ENCODE measurements around the gene AOAH.
A peak's percentile ranks its signal among the peaks of the same experiment; 100 is the strongest.

The AOAH gene

DNA sequence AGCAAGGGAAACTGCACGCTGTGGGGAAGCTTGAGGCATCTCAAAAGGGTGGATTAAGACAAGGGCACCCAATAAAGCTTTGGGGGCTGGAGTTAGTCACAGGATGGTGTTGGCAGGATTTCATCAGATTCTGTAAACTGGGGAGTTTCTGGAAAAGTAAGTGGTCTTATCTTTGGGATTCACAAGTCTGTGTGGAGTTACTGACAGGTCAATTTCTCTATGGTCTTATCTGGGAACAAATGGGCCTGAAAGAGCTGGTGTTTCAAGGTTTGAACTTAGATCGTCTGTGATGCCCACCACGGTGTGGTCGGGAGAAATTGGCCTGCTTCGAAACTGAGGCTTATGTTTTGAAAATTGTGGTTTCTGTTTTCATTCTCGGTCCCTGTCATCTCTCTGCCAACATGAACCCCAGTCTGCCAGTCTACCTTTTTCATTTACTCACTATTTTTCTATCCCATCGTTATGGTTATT, 23.8 kb upstream of the AOAH start:
- no peak overlapping the region for H3K27ac Mint-ChIP-seq
- no peaks in the 10 kb centered on the region for H3K36me3 Mint-ChIP-seq
- H3K4me1 Mint-ChIP-seq: peaks cover 2% of the 10 kb centered on the region
- H3K4me3 Mint-ChIP-seq: no peak overlapping the region
- ATAC-seq (ENCODE audit: low read depth) (no peak), DNase-seq (ENCODE audit: low spot score in 2 of 2) (no peak)
- H3K27me3 Mint-ChIP-seq: no peaks in the 10 kb centered on the region
- no peaks in the 10 kb centered on the region for H3K9me3 Mint-ChIP-seq

DNA sequence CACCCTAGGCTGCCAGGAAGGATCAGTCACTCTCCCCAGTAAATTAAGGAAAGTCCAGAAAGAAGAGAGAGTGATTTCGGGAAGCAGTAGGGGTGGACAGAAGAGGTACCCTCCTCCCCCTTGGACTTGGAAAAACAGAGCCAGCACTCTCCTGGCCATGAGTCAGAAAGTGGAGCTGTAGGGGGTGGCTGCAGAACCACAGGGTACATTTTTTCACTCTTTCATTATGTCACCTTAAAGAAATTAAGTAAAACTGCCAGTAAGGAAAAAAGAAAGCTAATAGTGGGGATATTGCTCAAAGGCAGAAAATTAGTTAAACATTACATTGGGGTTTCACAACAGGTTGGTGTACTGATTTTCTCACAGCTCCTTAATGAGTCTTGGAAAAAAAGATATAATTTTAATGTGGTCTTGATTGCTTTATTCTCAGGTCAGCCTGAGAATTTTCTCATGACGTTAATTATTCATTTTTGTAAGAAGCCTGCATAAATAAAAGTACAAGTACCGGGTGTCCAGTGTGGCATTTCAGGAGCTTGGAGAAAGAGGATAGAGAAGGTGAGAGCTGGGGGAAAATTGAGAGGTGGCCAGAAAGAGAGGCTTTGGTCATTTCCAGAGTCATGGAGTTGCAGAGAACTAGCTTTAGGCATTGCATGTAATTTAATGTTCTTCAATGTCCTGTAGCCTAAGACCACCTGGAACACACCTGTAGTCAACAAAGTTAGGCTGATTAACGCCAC, 23.2 kb upstream of the AOAH start:
- H3K36me3 Mint-ChIP-seq: no peaks in the 10 kb centered on the region
- H3K4me1 Mint-ChIP-seq: peaks cover 7% of the 10 kb centered on the region
- no peaks in the 10 kb centered on the region for H3K27me3 Mint-ChIP-seq
- DNase-seq (ENCODE audit: low spot score in 2 of 2) (no peak), ATAC-seq (ENCODE audit: low read depth) (no peak)
- no peak overlapping the region for H3K4me3 Mint-ChIP-seq
- H3K27ac Mint-ChIP-seq: no peak overlapping the region
- no peaks in the 10 kb centered on the region for H3K9me3 Mint-ChIP-seq

DNA sequence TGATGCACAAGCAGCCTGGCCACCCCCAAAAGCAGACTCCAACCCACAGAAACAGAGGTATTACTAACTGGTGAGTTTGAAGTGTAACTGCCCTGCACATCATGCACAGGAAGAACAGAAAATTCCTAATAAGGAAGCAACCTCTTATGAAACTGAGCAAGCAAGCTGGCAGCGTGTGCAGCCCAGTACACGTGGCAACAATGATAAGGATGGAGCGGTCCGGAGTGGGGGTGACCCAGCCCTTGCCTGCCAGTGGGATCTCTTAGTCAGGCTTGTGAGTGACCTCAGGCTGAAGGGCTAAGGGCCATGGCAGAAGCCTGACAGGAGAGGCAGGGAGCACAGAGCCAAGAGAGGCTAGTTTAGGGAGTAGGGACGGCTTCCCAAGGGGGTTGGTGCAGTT, 22.1 kb upstream of the AOAH start:
- Mint-ChIP-seq H3K36me3 (no peaks in the 10 kb centered on the region), H3K27me3 (no peaks in the 10 kb centered on the region), H3K9me3 (no peaks in the 10 kb centered on the region), H3K4me3 (no peak overlapping the region), H3K27ac (no peak overlapping the region), H3K4me1 (peaks cover 7% of the 10 kb centered on the region)
- no peak for ATAC-seq (ENCODE audit: low read depth)
- no peak for DNase-seq (ENCODE audit: low spot score in 2 of 2)

DNA sequence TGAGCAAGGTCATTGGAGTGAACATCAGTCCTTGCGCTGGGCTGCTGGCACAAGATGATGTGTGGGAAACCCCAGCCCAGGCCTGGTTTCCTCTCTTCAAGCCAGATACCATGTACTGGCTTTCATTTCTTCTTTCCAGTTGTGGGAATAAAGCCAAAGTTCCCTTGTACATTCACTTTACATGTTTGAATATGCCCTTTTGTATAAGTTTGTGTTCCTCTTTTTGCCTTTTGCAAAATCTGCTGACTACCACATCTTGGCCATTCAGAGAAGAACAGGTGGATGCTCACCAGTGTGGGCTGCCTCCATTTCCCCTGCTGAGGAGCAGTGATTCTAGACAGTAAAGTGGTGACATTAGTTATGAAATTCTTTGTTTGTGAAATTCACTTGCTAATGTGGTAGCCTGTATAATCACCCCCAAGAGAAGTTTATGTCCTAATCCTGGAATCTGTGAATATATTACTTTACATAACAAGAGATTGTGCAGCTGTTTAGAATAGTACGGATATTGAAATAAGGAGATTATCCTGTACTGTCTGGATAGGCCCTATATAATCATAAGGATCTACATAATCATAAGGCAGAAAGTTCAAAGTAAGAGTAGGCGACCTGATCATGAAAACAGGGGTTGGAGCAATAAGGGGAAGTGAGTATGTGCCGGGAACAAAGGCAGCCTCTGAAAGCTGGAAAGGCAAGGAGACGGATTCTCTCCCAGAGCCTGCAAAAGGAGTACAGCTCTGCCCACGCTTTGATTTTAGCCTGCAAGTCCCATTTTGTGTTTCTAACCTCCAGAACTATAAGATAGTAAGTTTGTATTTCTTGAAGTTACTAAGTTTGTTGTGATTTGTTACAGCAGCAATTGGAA, 18.8 kb upstream of the AOAH start:
- Mint-ChIP-seq H3K27ac (peak overlapping the region; percentile 60), H3K9me3 (no peaks in the 10 kb centered on the region)
- ATAC-seq (ENCODE audit: low read depth): peak; percentile 76

DNA sequence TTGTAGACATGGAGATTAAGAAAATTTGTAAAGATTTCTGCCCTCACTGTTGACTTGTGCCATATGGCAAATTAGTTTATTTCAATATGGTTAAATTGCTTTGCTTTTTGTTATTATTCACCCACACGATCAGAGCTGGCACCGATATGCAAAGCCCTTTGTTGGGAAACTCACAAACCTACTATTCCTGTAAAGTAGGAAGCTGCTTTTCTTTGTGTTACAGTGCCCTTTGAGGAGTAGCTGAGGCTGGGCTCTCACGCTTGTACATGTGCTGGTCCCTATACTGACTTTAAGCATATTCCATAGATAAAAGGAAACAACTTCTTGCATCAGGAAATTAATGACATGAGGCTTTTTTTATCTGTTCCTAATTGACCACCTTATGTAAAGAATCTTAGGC, 17.6 kb upstream of the AOAH start:
- no peak for ATAC-seq (ENCODE audit: low read depth)
- Mint-ChIP-seq H3K9me3 (no peaks in the 10 kb centered on the region), H3K36me3 (no peaks in the 10 kb centered on the region), H3K4me1 (peaks cover 9% of the 10 kb centered on the region), H3K4me3 (no peak overlapping the region), H3K27me3 (no peaks in the 10 kb centered on the region), H3K27ac (no peak overlapping the region)
- DNase-seq (ENCODE audit: low spot score in 2 of 2): no peak

More for the DNA sequence above, 18.8 kb upstream of the AOAH start:
- Mint-ChIP-seq H3K27me3 (no peaks in the 10 kb centered on the region), H3K4me1 (peaks cover 5% of the 10 kb centered on the region), H3K4me3 (no peak overlapping the region), H3K36me3 (no peaks in the 10 kb centered on the region)
- DNase-seq (ENCODE audit: low spot score in 2 of 2): no peak

DNA sequence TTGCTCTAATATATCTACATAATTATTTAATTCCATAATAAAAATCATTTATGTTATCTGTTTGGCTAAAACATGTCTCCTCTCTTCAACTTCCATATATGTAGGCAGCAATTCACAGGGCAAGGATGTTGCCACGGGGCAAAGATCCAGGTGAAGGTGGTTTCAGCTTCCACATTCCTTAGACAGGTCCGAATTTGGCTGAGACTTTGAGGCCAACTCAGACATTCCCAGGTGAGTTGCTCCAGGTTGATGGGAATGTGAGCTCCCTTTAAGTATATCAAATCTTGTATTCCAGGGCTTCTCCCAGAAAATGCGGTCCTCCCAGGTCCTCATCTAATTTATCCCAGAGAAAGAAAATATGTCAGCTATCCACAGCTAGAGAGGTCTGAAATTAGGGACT, 15.1 kb upstream of the AOAH start:
- Mint-ChIP-seq H3K27me3 (no peaks in the 10 kb centered on the region), H3K36me3 (no peaks in the 10 kb centered on the region), H3K27ac (no peak overlapping the region), H3K9me3 (no peaks in the 10 kb centered on the region), H3K4me1 (peaks cover 22% of the 10 kb centered on the region), H3K4me3 (no peak overlapping the region)
- no peak for ATAC-seq (ENCODE audit: low read depth)
- DNase-seq (ENCODE audit: low spot score in 2 of 2): no peak

DNA sequence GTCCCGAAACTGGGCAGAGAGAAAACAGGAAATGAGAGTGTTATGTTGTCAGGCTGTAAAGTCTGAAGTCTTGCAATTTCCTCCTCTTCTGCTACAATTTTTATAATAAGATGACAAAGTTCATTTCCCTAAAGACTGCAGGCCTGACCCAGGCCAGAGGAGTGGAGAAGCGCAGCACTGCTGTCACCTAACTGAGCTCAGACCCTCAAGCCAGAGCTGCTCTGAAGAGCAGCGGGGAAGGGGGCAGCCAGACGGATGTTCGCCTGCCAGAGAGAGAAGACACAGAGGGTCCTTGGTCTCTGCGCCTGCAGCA, 12.6 kb upstream of the AOAH start:
- Mint-ChIP-seq H3K4me3 (peak overlapping the region; percentile 55), H3K9me3 (peaks cover 2% of the 10 kb centered on the region), H3K4me1 (peaks cover 17% of the 10 kb centered on the region), H3K27me3 (no peaks in the 10 kb centered on the region), H3K36me3 (peaks cover 5% of the 10 kb centered on the region), H3K27ac (peak overlapping the region; percentile 15)
- DNase-seq (ENCODE audit: low spot score in 2 of 2) (no peak), ATAC-seq (ENCODE audit: low read depth) (peak; percentile 88)

DNA sequence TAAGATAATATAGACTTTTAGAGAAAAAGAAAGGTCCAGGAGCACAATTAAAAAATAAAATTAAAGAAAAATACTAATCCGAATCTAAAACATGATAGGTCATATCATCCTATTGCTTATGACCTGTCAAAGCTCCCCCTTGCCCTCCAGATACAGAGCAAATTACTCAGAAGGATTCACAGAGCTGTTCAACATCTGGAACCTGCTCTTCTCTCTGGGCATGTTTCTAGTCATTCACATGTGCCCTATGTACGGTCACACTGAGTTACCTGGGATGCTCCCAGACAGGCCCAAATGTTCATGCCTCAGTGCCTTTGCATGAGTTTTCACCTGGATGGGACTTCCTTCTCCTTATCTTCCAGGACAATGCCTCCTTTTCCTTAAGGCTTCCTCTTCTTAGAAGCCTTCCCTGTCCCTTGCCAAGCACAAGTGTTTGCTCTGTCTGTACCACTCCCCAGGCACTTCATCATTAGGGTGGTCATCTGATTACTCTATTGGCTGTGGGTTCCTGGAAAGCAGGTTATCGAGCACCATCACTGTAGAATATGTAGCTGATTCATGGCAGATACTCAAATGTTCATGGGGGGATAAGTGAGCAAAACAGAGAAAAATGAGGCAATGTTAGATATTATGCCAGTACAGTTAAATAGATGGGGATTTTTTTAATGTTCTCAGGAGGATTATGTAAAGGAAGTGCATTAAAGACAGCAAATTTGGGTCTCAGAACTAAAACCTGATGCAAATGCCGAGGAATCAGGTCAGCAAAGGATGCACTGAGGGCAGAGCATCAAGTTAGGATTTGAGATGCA, 12.0 kb upstream of the AOAH start:
- Mint-ChIP-seq H3K36me3 (peaks cover 6% of the 10 kb centered on the region), H3K27ac (peak overlapping the region; percentile 15), H3K9me3 (peaks cover 2% of the 10 kb centered on the region), H3K4me3 (no peak overlapping the region), H3K4me1 (peaks cover 17% of the 10 kb centered on the region), H3K27me3 (no peaks in the 10 kb centered on the region)
- DNase-seq (ENCODE audit: low spot score in 2 of 2) (no peak), ATAC-seq (ENCODE audit: low read depth) (peak; percentile 17)

DNA sequence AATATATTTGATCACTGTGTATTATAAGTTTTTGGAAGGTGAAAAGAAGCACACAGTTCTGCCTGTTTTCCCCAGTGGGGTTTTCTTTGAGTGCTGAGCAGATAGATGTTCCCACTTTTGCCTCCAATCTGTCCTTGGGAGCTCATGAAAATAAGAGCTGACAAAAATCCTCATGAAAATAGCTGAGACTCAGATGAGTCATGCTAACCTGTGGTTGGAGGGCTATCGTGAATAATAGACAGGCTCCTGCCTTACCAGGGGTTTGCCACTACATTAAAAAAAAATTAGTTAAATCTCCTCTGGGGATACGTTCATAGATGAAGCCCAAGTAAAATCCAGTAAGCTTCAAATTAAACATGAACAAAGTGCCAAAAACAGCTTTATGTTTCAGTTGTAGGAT, 10.9 kb upstream of the AOAH start:
- ATAC-seq (ENCODE audit: low read depth) (no peak), DNase-seq (ENCODE audit: low spot score in 2 of 2) (no peak)
- no peak overlapping the region for H3K27ac Mint-ChIP-seq
- no peaks in the 10 kb centered on the region for H3K27me3 Mint-ChIP-seq
- peaks cover 17% of the 10 kb centered on the region for H3K4me1 Mint-ChIP-seq
- H3K36me3 Mint-ChIP-seq: peaks cover 7% of the 10 kb centered on the region
- no peak overlapping the region for H3K4me3 Mint-ChIP-seq
- peaks cover 2% of the 10 kb centered on the region for H3K9me3 Mint-ChIP-seq

DNA sequence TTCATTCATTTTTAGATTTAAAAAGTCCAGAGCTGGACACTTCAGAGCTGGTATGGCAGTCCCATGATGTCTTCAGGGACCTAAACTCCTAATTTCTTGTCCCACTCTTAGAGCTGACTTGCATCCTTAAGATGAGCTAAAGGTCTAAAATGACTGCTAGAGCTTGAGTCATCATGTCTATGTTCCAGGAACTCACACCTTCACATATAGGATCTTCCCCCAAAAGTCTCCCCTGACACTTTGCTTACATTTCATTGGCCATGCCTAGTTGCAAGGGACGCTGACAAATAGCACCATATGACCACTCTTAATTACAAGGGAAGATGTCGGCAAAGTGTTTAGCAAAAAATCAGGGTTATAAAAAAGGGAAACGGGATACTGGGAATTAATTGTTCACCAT, 10.4 kb upstream of the AOAH start:
- peaks cover 2% of the 10 kb centered on the region for H3K9me3 Mint-ChIP-seq
- H3K4me3 Mint-ChIP-seq: no peak overlapping the region
- DNase-seq (ENCODE audit: low spot score in 2 of 2) (no peak), ATAC-seq (ENCODE audit: low read depth) (no peak)
- H3K36me3 Mint-ChIP-seq: peaks cover 7% of the 10 kb centered on the region
- H3K4me1 Mint-ChIP-seq: peaks cover 17% of the 10 kb centered on the region
- no peak overlapping the region for H3K27ac Mint-ChIP-seq
- no peaks in the 10 kb centered on the region for H3K27me3 Mint-ChIP-seq

DNA sequence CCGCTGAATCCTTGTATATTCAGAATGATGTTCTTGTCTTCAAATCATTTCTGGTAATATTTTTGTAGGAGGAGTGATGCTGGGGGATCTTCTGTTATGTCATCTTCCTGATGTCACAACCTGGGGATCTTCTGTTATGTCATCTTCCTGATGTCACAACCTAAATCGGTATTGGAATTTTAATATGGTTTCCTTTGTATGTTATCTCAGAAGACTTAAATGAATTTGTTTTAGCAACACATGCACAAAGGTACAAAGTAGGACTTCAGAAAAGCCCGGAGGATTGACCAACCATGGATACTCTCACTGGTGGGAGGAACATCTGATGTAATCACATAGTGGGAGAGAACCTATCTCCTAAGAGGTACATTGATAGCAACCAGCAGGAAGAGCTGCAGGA, 9.1 kb upstream of the AOAH start:
- ATAC-seq (ENCODE audit: low read depth): no peak
- Mint-ChIP-seq H3K27ac (no peak overlapping the region), H3K36me3 (peaks cover 7% of the 10 kb centered on the region)

DNA sequence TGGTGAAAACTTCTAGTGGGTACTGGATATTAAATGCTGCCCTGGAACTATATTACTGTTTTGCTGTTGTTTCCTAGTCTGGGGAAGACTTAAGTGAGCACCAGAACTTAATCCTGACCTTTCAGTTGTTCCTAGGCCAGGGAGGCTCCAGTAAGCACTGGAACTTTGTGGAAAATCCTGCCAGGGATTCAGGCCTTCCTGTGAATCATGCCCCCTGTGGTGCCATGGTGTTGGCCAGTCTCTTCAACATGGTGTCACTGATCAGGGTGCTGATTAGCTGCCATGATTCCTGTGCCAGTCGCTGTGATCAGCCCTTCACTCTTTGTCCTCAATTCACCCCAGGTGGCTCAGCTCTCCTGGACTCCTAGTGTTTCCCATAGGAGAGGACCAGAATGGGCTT, 8.5 kb upstream of the AOAH start:
- Mint-ChIP-seq H3K9me3 (peaks cover 5% of the 10 kb centered on the region), H3K4me3 (no peak overlapping the region), H3K27ac (no peak overlapping the region), H3K4me1 (peaks cover 17% of the 10 kb centered on the region), H3K27me3 (no peaks in the 10 kb centered on the region), H3K36me3 (peaks cover 7% of the 10 kb centered on the region)
- no peak for DNase-seq (ENCODE audit: low spot score in 2 of 2)
- ATAC-seq (ENCODE audit: low read depth): no peak

More for the DNA sequence above, 9.1 kb upstream of the AOAH start:
- Mint-ChIP-seq H3K27me3 (no peaks in the 10 kb centered on the region), H3K4me3 (no peak overlapping the region), H3K9me3 (peaks cover 5% of the 10 kb centered on the region), H3K4me1 (peaks cover 17% of the 10 kb centered on the region)
- no peak for DNase-seq (ENCODE audit: low spot score in 2 of 2)

DNA sequence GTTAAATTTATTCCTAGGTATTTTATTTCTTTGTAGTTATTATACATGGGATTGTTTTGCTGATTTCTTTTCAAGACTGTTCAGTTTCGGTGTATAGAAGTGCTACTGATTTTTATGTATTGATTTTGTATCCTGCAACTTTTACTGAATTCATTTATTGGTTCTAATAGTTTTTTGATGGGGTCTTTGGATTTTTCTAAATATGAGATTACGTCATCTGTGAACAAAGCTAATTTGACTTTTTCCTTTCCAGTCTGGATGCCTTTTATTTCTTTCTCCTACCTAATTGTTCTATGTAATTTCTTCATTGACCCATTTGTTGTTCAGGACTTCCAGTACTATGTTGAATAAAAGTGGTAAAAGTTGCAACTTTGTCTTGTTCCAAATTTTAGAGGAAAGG, 5.8 kb upstream of the AOAH start:
- peaks cover 7% of the 10 kb centered on the region for H3K36me3 Mint-ChIP-seq
- no peaks in the 10 kb centered on the region for H3K27me3 Mint-ChIP-seq
- peaks cover 3% of the 10 kb centered on the region for H3K4me1 Mint-ChIP-seq
- H3K27ac Mint-ChIP-seq: no peak overlapping the region
- DNase-seq (ENCODE audit: low spot score in 2 of 2) (no peak), ATAC-seq (ENCODE audit: low read depth) (no peak)
- peaks cover 5% of the 10 kb centered on the region for H3K9me3 Mint-ChIP-seq
- H3K4me3 Mint-ChIP-seq: no peak overlapping the region

DNA sequence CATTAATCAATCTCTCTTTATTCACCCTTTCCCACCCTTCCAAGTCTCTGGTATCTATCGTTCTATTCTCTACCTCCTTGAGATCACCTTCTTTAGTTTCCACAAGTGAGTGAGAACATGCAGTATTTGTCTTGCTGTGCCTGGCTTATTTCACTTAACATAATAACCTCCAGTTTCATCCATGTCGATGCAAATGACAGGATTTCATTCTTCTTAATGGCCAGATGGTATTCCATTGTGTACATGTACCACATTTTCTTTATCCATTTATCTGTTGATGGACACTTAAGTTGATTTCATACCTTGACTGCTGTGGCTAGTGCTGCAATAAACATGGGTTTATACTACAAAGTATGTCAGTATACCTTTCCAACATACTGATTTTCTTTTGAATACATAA, 3.8 kb upstream of the AOAH start:
- Mint-ChIP-seq H3K4me1 (peaks cover 18% of the 10 kb centered on the region), H3K9me3 (peaks cover 5% of the 10 kb centered on the region), H3K27ac (no peak overlapping the region), H3K36me3 (peaks cover 7% of the 10 kb centered on the region), H3K4me3 (no peak overlapping the region), H3K27me3 (no peaks in the 10 kb centered on the region)
- DNase-seq (ENCODE audit: low spot score in 2 of 2): no peak
- no peak for ATAC-seq (ENCODE audit: low read depth)

Measured in memory B cell (primary cell).